Neural progenitor cell (in vitro differentiated cells): ENCODE data around the gene DUOX1. TPM values are rescaled to one million over a fixed set of nuclear protein-coding genes. Genes with fewer than 3 reads are reported as not detected.

Experiments used
- DNase-seq: peaks from one replicate; pipeline ENCODE4 v3.0.0-alpha.2; 2016; ENCODE audit warnings: low spot score
- H2AFZ ChIP-seq: fragments of 200-600 bp; sonication (generic); replicated peaks from 2 replicates; pipeline ENCODE4 v1.6.1; 2016; ENCODE audit warnings: antibody characterized with exemption
- H3F3A ChIP-seq: fragments of 200-600 bp; sonication (generic); 2 replicates; pipeline ENCODE4 v1.6.1; 2016; ENCODE audit warnings: antibody characterized with exemption, low read depth
- H3K27ac ChIP-seq: fragments of 200-600 bp; sonication (generic); 2 replicates; pipeline ENCODE4 v1.5.1; 2016; ENCODE audit warnings: mild to moderate bottlenecking
- H3K27me3 ChIP-seq: fragments of 200-600 bp; sonication (generic); 2 replicates; pipeline ENCODE4 v1.6.1; 2016; ENCODE audit warnings: mild to moderate bottlenecking, moderate library complexity
- H3K36me3 ChIP-seq: fragments of 200-600 bp; sonication (generic); 2 replicates; pipeline ENCODE4 v1.5.1; 2016
- H3K4me1 ChIP-seq: fragments of 200-600 bp; sonication (generic); 2 replicates; pipeline ENCODE4 v1.6.1; 2016; ENCODE audit warnings: mixed run types
- H3K4me2 ChIP-seq: fragments of 200-600 bp; sonication (generic); 2 replicates; pipeline ENCODE4 v1.6.1; 2016
- H3K4me3 ChIP-seq: fragments of 200-600 bp; sonication (generic); 2 replicates; pipeline ENCODE4 v1.5.1; 2016
- H3K79me2 ChIP-seq: fragments of 200-600 bp; sonication (generic); 2 replicates; pipeline ENCODE4 v1.6.1; 2016; ENCODE audit warnings: low read depth
- H3K9ac ChIP-seq: fragments of 200-600 bp; sonication (generic); 2 replicates; pipeline ENCODE4 v1.6.1; 2016
- H3K9me3 ChIP-seq: fragments of 200-600 bp; sonication (generic); 2 replicates; pipeline ENCODE4 v1.5.1; 2016; ENCODE audit warnings: low read depth
- H4K20me1 ChIP-seq: fragments of 200-600 bp; sonication (generic); 2 replicates; pipeline ENCODE4 v1.6.1; 2016; ENCODE audit warnings: low read depth
- H3K27ac Mint-ChIP-seq: 3 replicates; pipeline ENCODE4 v1.8.0; 2021; ENCODE audit warnings: mixed read lengths
- H3K27me3 Mint-ChIP-seq: 2 replicates; pipeline ENCODE4 v1.8.0; 2022; ENCODE audit warnings: low read depth, mild to moderate bottlenecking, inconsistent platforms, moderate library complexity, mixed read lengths; ENCODE audit not compliant: insufficient read depth
- H3K36me3 Mint-ChIP-seq: 3 replicates; pipeline ENCODE4 v1.8.0; 2021; ENCODE audit warnings: mixed read lengths
- H3K4me1 Mint-ChIP-seq: 3 replicates; pipeline ENCODE4 v1.8.0; 2021; ENCODE audit warnings: mixed read lengths
- H3K4me3 Mint-ChIP-seq: 3 replicates; pipeline ENCODE4 v1.8.0; 2021; ENCODE audit warnings: mild to moderate bottlenecking, moderate library complexity, mixed read lengths
- H3K9me3 Mint-ChIP-seq: 3 replicates; pipeline ENCODE4 v1.8.0; 2020; ENCODE audit warnings: mixed read lengths
- EZH2 ChIP-seq: fragments of 200-600 bp; sonication (generic); IDR thresholded peaks from 2 replicates; pipeline ENCODE4 v1.6.1; 2017; ENCODE audit warnings: antibody characterized with exemption, mild to moderate bottlenecking, moderate library complexity
- EZH2phosphoT487 ChIP-seq: fragments of 200-600 bp; sonication (generic); IDR thresholded peaks from 2 replicates; pipeline ENCODE4 v1.6.1; 2017; ENCODE audit warnings: antibody characterized with exemption
- total RNA-seq: library from RNA; depleted of rRNA; stranded (reverse); fragments of >200 nt; gene quantifications from 2 replicates; pipeline ENCODE4 v1.2.3, GENCODE V29; 2015; ENCODE audit warnings: low replicate concordance
- TF ChIP-seq, protein P1 (sequence below): fragments of 200-600 bp; sonication (generic); IDR thresholded peaks from 2 replicates; pipeline ENCODE4 v1.5.1; 2017; ENCODE audit warnings: antibody characterized with exemption, mild to moderate bottlenecking

Gene DUOX1
- total RNA-seq, 1 donor from 2014 or later = 0.30 TPM

- no peaks in the 10 kb centered on the region for H3K27me3 Mint-ChIP-seq
- no peak overlapping the region for H3K27ac Mint-ChIP-seq
- no peak overlapping the region for H3K27ac ChIP-seq
- no peak overlapping the region for H3K4me2 ChIP-seq
- H3K79me2 ChIP-seq = peaks cover 18% of the 10 kb centered on the region
- DNase-seq = no peak
- no peaks in the 10 kb centered on the region for H3K9me3 Mint-ChIP-seq
- H3K4me1 Mint-ChIP-seq = peaks cover 6% of the 10 kb centered on the region
- peaks cover 7% of the 10 kb centered on the region for H3K4me1 ChIP-seq
- no peak overlapping the region for H2AFZ ChIP-seq
- peaks cover 89% of the 10 kb centered on the region for H4K20me1 ChIP-seq
- H3K9ac ChIP-seq = no peak overlapping the region
- H3K27me3 ChIP-seq = no peaks in the 10 kb centered on the region
- H3K36me3 Mint-ChIP-seq = peaks cover 35% of the 10 kb centered on the region
- H3K4me3 ChIP-seq = no peak overlapping the region
- H3K4me3 Mint-ChIP-seq = no peak overlapping the region
- TF ChIP-seq, protein P1, sequence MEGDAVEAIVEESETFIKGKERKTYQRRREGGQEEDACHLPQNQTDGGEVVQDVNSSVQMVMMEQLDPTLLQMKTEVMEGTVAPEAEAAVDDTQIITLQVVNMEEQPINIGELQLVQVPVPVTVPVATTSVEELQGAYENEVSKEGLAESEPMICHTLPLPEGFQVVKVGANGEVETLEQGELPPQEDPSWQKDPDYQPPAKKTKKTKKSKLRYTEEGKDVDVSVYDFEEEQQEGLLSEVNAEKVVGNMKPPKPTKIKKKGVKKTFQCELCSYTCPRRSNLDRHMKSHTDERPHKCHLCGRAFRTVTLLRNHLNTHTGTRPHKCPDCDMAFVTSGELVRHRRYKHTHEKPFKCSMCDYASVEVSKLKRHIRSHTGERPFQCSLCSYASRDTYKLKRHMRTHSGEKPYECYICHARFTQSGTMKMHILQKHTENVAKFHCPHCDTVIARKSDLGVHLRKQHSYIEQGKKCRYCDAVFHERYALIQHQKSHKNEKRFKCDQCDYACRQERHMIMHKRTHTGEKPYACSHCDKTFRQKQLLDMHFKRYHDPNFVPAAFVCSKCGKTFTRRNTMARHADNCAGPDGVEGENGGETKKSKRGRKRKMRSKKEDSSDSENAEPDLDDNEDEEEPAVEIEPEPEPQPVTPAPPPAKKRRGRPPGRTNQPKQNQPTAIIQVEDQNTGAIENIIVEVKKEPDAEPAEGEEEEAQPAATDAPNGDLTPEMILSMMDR = no peak
- TF ChIP-seq EZH2phosphoT487 (no peak), EZH2 (no peak)
- H3K36me3 ChIP-seq = no peaks in the 10 kb centered on the region
- no peaks in the 10 kb centered on the region for H3K9me3 ChIP-seq
- H3F3A ChIP-seq = no peaks in the 10 kb centered on the region
Measured at GRCh38 chr15:45174069-45174468, 44.3 kb downstream of the DUOX1 start.

DNA sequence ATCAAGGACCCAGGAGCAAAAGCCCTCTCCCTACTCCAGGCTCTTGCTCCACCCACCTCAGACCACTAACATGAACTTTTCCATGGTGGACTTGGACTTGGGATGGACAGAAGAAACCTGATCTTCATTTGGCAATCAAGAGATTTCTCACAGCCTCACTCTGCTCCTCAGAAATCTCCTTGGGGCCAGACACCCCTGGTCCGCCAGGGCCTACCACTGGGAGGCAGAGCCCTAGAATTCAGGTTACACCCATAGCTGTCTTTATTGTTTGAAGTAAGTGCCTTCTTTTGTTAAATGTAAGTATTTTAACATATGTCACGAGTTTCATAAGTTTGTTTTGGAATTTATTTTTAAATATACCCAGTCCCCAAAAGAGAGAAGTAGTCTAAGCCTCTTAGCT is 44.8 kb downstream of the DUOX1 start:
- H3K9me3 ChIP-seq = no peaks in the 10 kb centered on the region
- no peak overlapping the region for H3K4me3 ChIP-seq
- H3K4me1 ChIP-seq = peaks cover 6% of the 10 kb centered on the region
- H3K4me3 Mint-ChIP-seq = no peak overlapping the region
- no peak overlapping the region for H3K27ac Mint-ChIP-seq
- H3K27me3 Mint-ChIP-seq = no peaks in the 10 kb centered on the region
- no peaks in the 10 kb centered on the region for H3K27me3 ChIP-seq
- H3K27ac ChIP-seq = no peak overlapping the region
- no peak for TF ChIP-seq EZH2phosphoT487
- TF ChIP-seq, protein P1 = no peak
- TF ChIP-seq EZH2 = no peak
- DNase-seq = no peak
- no peaks in the 10 kb centered on the region for H3F3A ChIP-seq
- H3K4me2 ChIP-seq = no peak overlapping the region
- H3K4me1 Mint-ChIP-seq = peaks cover 5% of the 10 kb centered on the region
- no peak overlapping the region for H3K9ac ChIP-seq
- no peaks in the 10 kb centered on the region for H3K9me3 Mint-ChIP-seq
- no peak overlapping the region for H2AFZ ChIP-seq
- H4K20me1 ChIP-seq = peaks cover 89% of the 10 kb centered on the region
- H3K79me2 ChIP-seq = peaks cover 23% of the 10 kb centered on the region
- no peaks in the 10 kb centered on the region for H3K36me3 ChIP-seq
- H3K36me3 Mint-ChIP-seq = peaks cover 35% of the 10 kb centered on the region

GRCh38 chr15:45177285-45177684 is 47.5 kb downstream of the DUOX1 start:
- Mint-ChIP-seq H3K27me3 (peaks cover 2% of the 10 kb centered on the region), H3K36me3 (peaks cover 44% of the 10 kb centered on the region), H3K27ac (peak overlapping the region; percentile 2), H3K4me3 (no peak overlapping the region), H3K4me1 (peaks cover 15% of the 10 kb centered on the region), H3K9me3 (peaks cover 4% of the 10 kb centered on the region)
- Histone ChIP-seq H3K4me2 (no peak overlapping the region), H3K79me2 (peaks cover 50% of the 10 kb centered on the region), H3K9me3 (no peaks in the 10 kb centered on the region), H3F3A (no peaks in the 10 kb centered on the region), H3K36me3 (no peaks in the 10 kb centered on the region), H2AFZ (no peak overlapping the region), H4K20me1 (peaks cover 98% of the 10 kb centered on the region), H3K9ac (no peak overlapping the region), H3K4me3 (no peak overlapping the region), H3K27ac (no peak overlapping the region), H3K4me1 (peaks cover 5% of the 10 kb centered on the region), H3K27me3 (no peaks in the 10 kb centered on the region)
- TF ChIP-seq EZH2phosphoT487 = no peak
- TF ChIP-seq EZH2 = no peak
- TF ChIP-seq, protein P1 = no peak
- no peak for DNase-seq
